Embryonic facial prominence (tissue), 1 donor: ENCODE results near the gene PCLAF.
"Not testable (repeated sequence)": the region's sequence is repeated elsewhere in the genome, so short reads cannot be mapped to it uniquely, and the experiment has no call there.

Experiments used
- DNase-seq: peaks from one replicate; pipeline ENCODE4 v3.0.0-alpha.2; 2016; ENCODE audit errors: extremely low spot score

Gene PCLAF

GRCh38 chr15:64369078-64369607 lies 12.1 kb downstream of the PCLAF start:
- DNase-seq, result no peak

- DNase-seq, result no peak
Observed at GRCh38 chr15:64361259-64361658, 20.0 kb downstream of the PCLAF start.

GRCh38 chr15:64356710-64357040 lies 24.6 kb downstream of the PCLAF start:
- no peak for DNase-seq

GRCh38 chr15:64355944-64356709 lies 25.1 kb downstream of the PCLAF start, which contains the start of gene CSNK1G1:
CSNK1G1 (minus strand) TSS chr15:64356173; CDS start chr15:64300499, 55,674 bp downstream.
- peak; percentile 96 for DNase-seq

- no peak for DNase-seq
Observed at GRCh38 chr15:64355348-64355943, 25.8 kb downstream of the PCLAF start.

GRCh38 chr15:64354688-64355344 lies 26.4 kb downstream of the PCLAF start:
- no peak for DNase-seq

- no peak for DNase-seq
Observed at GRCh38 chr15:64351265-64351664, 30.0 kb downstream of the PCLAF start.

GRCh38 chr15:64349375-64349774 lies 31.9 kb downstream of the PCLAF start:
- no peak for DNase-seq

GRCh38 chr15:64348455-64348854 lies 32.8 kb downstream of the PCLAF start:
- DNase-seq, result no peak

- not testable (repeated sequence) for DNase-seq
Observed at GRCh38 chr15:64346242-64346641, 35.0 kb downstream of the PCLAF start.

- DNase-seq, result no peak
Observed at GRCh38 chr15:64344651-64345294, 36.5 kb downstream of the PCLAF start.

- no peak for DNase-seq
Observed at GRCh38 chr15:64343841-64344240, 37.4 kb downstream of the PCLAF start.

- DNase-seq, result no peak
Observed at GRCh38 chr15:64343222-64343621, 38.0 kb downstream of the PCLAF start.

- DNase-seq, result no peak
Observed at GRCh38 chr15:64341961-64342360, 39.3 kb downstream of the PCLAF start.

GRCh38 chr15:64340355-64340754 lies 40.9 kb downstream of the PCLAF start:
- no peak for DNase-seq

GRCh38 chr15:64337761-64338160 lies 43.5 kb downstream of the PCLAF start:
- no peak for DNase-seq

GRCh38 chr15:64333986-64334929 lies 47.0 kb downstream of the PCLAF start:
- DNase-seq, result no peak

- DNase-seq, result no peak
Observed at GRCh38 chr15:64333516-64333915, 47.7 kb downstream of the PCLAF start.

- not testable (repeated sequence) for DNase-seq
Observed at GRCh38 chr15:64331668-64332067, 49.6 kb downstream of the PCLAF start.

GRCh38 chr15:64326975-64327374 lies 54.3 kb downstream of the PCLAF start:
- DNase-seq, result not testable (repeated sequence)

- not testable (repeated sequence) for DNase-seq
Observed at GRCh38 chr15:64326458-64326857, 54.8 kb downstream of the PCLAF start.
